Prostate gland (tissue), 2 donors: ENCODE data around the gene SEC14L3. TPM values are rescaled to one million over a fixed set of nuclear protein-coding genes. Genes with fewer than 3 reads are reported as not detected.

ENCODE experiments used
- DNase-seq: peaks from one replicate; pipeline ENCODE4 v3.0.0-alpha.2; 2019; ENCODE audit warnings: low spot score
- H3K27ac ChIP-seq, 2 donors: fragments of 200-600 bp; sonication (generic); 2 replicates each; pipeline ENCODE4 v1.5.1; 2017 to 2019
- H3K27me3 ChIP-seq: fragments of 200-600 bp; sonication (generic); replicated peaks from 2 replicates; pipeline ENCODE4 v1.5.1; 2019; ENCODE audit not compliant: insufficient read depth
- H3K36me3 ChIP-seq, 2 donors: fragments of 200-600 bp; sonication (generic); 1 replicate in 1 of 2; 2 replicates in 1 of 2; pipeline versions ENCODE4 v1.5.1 to v1.8.1; 2017 to 2019
- H3K4me1 ChIP-seq: fragments of 200-600 bp; sonication (generic); replicated peaks from 2 replicates; pipeline ENCODE4 v1.5.1; 2019
- H3K4me3 ChIP-seq, 2 donors: fragments of 200-600 bp; sonication (generic); 2 replicates each; pipeline ENCODE4 v1.5.1; 2017 to 2019
- H3K9me3 ChIP-seq: fragments of 200-600 bp; sonication (generic); 2 replicates; pipeline ENCODE4 v1.5.1; 2017
- CTCF ChIP-seq, 4 experiments: fragments of 200-600 bp in 2 of 4; fragments of 450-650 bp in 2 of 4; sonication (generic) in 2 of 4; IDR thresholded peaks; 1 replicate in 3 of 4; 2 replicates in 1 of 4; pipeline ENCODE4 v1.5.1; 2016 to 2019; ENCODE audit warnings: antibody characterized with exemption in 4 of 4, mild to moderate bottlenecking in 2 of 4, moderate library complexity in 2 of 4
- POLR2A ChIP-seq: fragments of 450-650 bp; IDR thresholded peaks from one replicate; pipeline ENCODE4 v1.6.1; 2016; ENCODE audit warnings: antibody characterized with exemption, mild to moderate bottlenecking
- POLR2AphosphoS5 ChIP-seq: sonication (generic); formaldehyde crosslinking; IDR thresholded peaks from one replicate; pipeline ENCODE4 v1.6.1; 2017; ENCODE audit warnings: antibody characterized with exemption
- WGBS: methylation state at CpG from one replicate; pipeline ENCODE4 v1.1.5; 2018; 5-methylcytosine and 5-hydroxymethylcytosine counted together
- intact Hi-C: fragments of 100-400 bp; cut with DNase I; formaldehyde crosslinking; loops from one replicate; pipeline ENCODE4 v1.14.2; 2022
- total RNA-seq, 2 donors: library from RNA; depleted of rRNA; stranded (reverse); fragments of >200 nt; gene quantifications; one replicate each; pipeline ENCODE4 v1.1.0, GENCODE V29; 2016

Gene SEC14L3
- total RNA-seq, 2 donors from 2014 or later = not detected

- 23% methylated on average over 18 of the region's 18 CpGs for WGBS
- no peaks in the 10 kb centered on the region for H3K27me3 ChIP-seq
- intact Hi-C loops = no loop called here
- peak; percentile 87 for DNase-seq
- no peaks in the 10 kb centered on the region for H3K36me3 ChIP-seq
- TF ChIP-seq POLR2AphosphoS5 (peak; percentile 88), CTCF (IDR thresholded peaks at IDR 0.05) (no peak), POLR2A (no peak)
- peak overlapping the region; percentile 33 to 48 for H3K4me3 ChIP-seq
- H3K4me1 ChIP-seq = peaks cover 32% of the 10 kb centered on the region
- H3K9me3 ChIP-seq = no peaks in the 10 kb centered on the region
- H3K27ac ChIP-seq = peak overlapping the region; percentile 95 to 96
These were observed 49.1 kb downstream of the SEC14L3 start for GRCh38 chr22:30422481-30423300.

- peak overlapping the region; percentile 95 to 96 for H3K27ac ChIP-seq
- no peaks in the 10 kb centered on the region for H3K36me3 ChIP-seq
- H3K4me1 ChIP-seq = peaks cover 32% of the 10 kb centered on the region
- intact Hi-C loops = no loop called here
- TF ChIP-seq POLR2A = no peak
- no peak for TF ChIP-seq CTCF (IDR thresholded peaks at IDR 0.05)
- TF ChIP-seq POLR2AphosphoS5 = no peak
- WGBS = 64% methylated on average over 8 of the region's 8 CpGs
- H3K27me3 ChIP-seq = no peaks in the 10 kb centered on the region
- H3K4me3 ChIP-seq = no peak overlapping the region
- DNase-seq = no peak
- H3K9me3 ChIP-seq = no peaks in the 10 kb centered on the region
These were observed 49.9 kb downstream of the SEC14L3 start for GRCh38 chr22:30421695-30422480.

- peaks cover 32% of the 10 kb centered on the region for H3K4me1 ChIP-seq
- no peaks in the 10 kb centered on the region for H3K9me3 ChIP-seq
- 48% methylated on average over 6 of the region's 6 CpGs for WGBS
- intact Hi-C loops = no loop called here
- no peaks in the 10 kb centered on the region for H3K36me3 ChIP-seq
- peak overlapping the region; percentile 3 to 95 for H3K27ac ChIP-seq
- no peak for TF ChIP-seq CTCF (IDR thresholded peaks at IDR 0.05)
- no peak for TF ChIP-seq POLR2A
- TF ChIP-seq POLR2AphosphoS5 = no peak
- no peak overlapping the region for H3K4me3 ChIP-seq
- no peaks in the 10 kb centered on the region for H3K27me3 ChIP-seq
- no peak for DNase-seq
These were observed 51.3 kb downstream of the SEC14L3 start for GRCh38 chr22:30420347-30421125.

DNA sequence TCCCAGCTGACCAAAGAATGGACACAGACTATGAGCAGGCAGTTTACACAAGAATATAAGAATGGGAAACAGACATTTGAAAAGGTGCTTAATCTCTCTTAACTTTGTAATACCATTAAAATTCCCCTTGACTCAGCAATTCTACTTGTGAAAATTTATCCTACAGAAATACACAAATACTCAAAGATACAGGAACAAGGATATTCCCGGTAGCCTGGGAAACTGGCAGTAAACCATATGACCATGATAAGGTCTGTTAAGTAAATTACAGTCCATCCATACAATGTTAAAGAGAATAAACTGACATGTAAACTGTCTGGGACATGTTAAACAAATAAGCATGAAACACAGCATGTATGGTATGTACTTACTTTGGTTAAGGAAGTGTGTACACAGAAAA is 55.0 kb downstream of the SEC14L3 start:
- DNase-seq = peak; percentile 60
- H3K4me1 ChIP-seq = peaks cover 16% of the 10 kb centered on the region
- 48% methylated on average over 1 of the region's 1 CpG for WGBS

DNA sequence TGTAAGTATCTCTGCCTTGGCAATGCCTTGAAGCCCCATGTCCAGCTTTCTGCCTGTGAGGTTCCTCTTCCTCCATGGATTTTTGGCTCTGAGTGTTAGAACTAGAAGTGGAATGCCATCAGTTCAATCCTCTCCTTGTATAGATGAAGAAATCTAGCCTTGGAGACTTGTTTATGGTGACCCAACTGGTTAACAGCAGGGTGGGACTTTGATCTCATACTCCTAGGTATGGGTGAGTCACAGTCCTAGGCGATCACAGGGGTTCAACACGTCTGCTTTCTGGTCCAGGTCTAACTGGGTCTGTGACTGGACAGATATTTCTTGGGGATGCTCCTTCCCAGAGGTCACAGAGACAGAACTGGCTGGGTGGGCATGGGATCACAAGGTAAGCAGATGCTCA is 55.4 kb downstream of the SEC14L3 start:
- Histone ChIP-seq H3K27ac (peak overlapping the region in 1 of 2 donors; percentile 95), H3K4me3 (no peak overlapping the region), H3K27me3 (no peaks in the 10 kb centered on the region), H3K9me3 (no peaks in the 10 kb centered on the region), H3K4me1 (peaks cover 12% of the 10 kb centered on the region), H3K36me3 (no peaks in the 10 kb centered on the region)
- TF ChIP-seq POLR2A (no peak), POLR2AphosphoS5 (no peak), CTCF (IDR thresholded peaks at IDR 0.05) (no peak)
- intact Hi-C loops = no loop called here
- 67% methylated on average over 2 of the region's 2 CpGs for WGBS
- DNase-seq = no peak

More for the DNA sequence above, 55.0 kb downstream of the SEC14L3 start:
- no peaks in the 10 kb centered on the region for H3K9me3 ChIP-seq
- TF ChIP-seq POLR2AphosphoS5 (peak; percentile 84), POLR2A (no peak)
- no peaks in the 10 kb centered on the region for H3K36me3 ChIP-seq
- no peak overlapping the region for H3K4me3 ChIP-seq
- no peaks in the 10 kb centered on the region for H3K27me3 ChIP-seq
- H3K27ac ChIP-seq = peak overlapping the region in 1 of 2 donors; percentile 95
- intact Hi-C loops = no loop called here
